KMS-11 (cell line): Measurements from ENCODE around the gene ACTN4.

ENCODE experiments used
- H2AFZ ChIP-seq: fragments of 200-600 bp; sonication (generic); 2 replicates; pipeline ENCODE4 v1.6.1; 2016; ENCODE audit warnings: antibody characterized with exemption, mixed run types, low read depth
- H3K27ac ChIP-seq: fragments of 200-600 bp; sonication (generic); 2 replicates; pipeline ENCODE4 v1.6.1; 2016; ENCODE audit warnings: mild to moderate bottlenecking, mixed run types
- H3K27me3 ChIP-seq: fragments of 200-600 bp; sonication (generic); 2 replicates; pipeline ENCODE4 v1.6.1; 2017; ENCODE audit warnings: mild to moderate bottlenecking, low read depth, mixed run types, moderate library complexity; ENCODE audit not compliant: insufficient read depth
- H3K36me3 ChIP-seq: fragments of 200-600 bp; sonication (generic); 2 replicates; pipeline ENCODE4 v1.6.1; 2017; ENCODE audit warnings: mild to moderate bottlenecking, mixed run types; ENCODE audit not compliant: insufficient read depth
- H3K4me1 ChIP-seq: fragments of 200-600 bp; sonication (generic); 2 replicates; pipeline ENCODE4 v1.6.1; 2016; ENCODE audit warnings: mild to moderate bottlenecking, low read depth, mixed run types; ENCODE audit not compliant: poor library complexity, severe bottlenecking
- H3K4me2 ChIP-seq: fragments of 200-600 bp; sonication (generic); 2 replicates; pipeline ENCODE4 v1.7.0; 2016; ENCODE audit warnings: mild to moderate bottlenecking, mixed run types
- H3K4me3 ChIP-seq: fragments of 200-600 bp; sonication (generic); IDR thresholded peaks from 2 replicates; pipeline ENCODE4 v1.6.1; 2017; ENCODE audit warnings: low read depth, low read length, mixed read lengths; ENCODE audit not compliant: insufficient read depth
- H3K79me2 ChIP-seq: fragments of 200-600 bp; sonication (generic); 2 replicates; pipeline ENCODE4 v1.6.1; 2016; ENCODE audit warnings: low read depth, mixed run types; ENCODE audit not compliant: insufficient read depth
- H3K9ac ChIP-seq: fragments of 200-600 bp; sonication (generic); 2 replicates; pipeline ENCODE4 v1.6.1; 2016; ENCODE audit warnings: mild to moderate bottlenecking, mixed run types
- H4K20me1 ChIP-seq: fragments of 200-600 bp; sonication (generic); 2 replicates; pipeline ENCODE4 v1.6.1; 2016; ENCODE audit warnings: mild to moderate bottlenecking, mixed run types; ENCODE audit not compliant: insufficient read depth
- TF ChIP-seq, protein P1 (sequence below): fragments of 200-600 bp; sonication (generic); conservative IDR thresholded peaks from 2 replicates; pipeline ENCODE4 v1.6.1; 2017; ENCODE audit warnings: low read depth, mild to moderate bottlenecking, antibody characterized with exemption, low read length, moderate library complexity, mixed read lengths

The ACTN4 gene

DNA sequence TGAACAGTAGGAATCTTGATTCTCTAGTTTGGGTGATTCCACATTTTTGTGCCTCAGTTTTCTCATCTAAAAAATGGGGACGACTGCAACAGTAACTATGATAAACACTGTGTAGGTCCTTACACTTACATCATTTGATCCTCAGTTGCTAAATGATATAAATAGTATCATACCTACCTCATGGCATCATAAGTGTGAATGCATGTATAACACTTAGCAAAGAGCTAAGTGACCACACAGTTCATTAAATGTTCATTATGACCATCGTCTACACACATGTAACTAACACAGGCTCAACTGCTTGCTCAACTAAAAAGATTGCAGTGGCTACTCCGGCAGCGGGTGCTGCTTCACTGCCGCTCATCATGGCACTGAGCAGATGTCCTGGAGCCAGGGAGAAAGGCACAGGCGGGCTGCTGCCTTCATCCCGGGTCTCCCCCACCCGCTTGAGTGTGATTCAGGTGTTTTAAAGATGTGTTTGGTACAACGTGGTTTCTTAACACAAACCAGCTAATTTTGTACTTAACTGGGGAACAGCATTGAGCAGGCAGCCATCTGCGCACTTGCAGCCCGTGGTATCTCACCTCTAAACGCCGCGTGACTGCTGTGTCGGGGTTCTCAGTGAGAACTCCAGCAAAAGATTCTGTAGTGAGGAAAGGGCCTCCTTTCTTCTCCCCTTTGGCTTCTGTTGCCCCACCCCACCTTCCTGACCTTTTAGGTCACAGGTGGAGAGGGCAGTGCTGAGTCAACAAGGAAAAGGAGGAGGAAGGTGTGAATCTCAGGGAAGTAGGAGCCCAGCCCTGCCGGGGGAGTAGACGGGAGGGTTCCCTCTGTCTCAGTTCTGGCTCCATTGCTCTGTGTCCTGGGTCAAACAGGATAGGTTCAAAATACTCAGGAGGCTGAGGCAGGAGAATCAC, 11.7 kb upstream of the ACTN4 start:
- H2AFZ ChIP-seq = no peak overlapping the region
- no peaks in the 10 kb centered on the region for H3K79me2 ChIP-seq
- H3K27ac ChIP-seq = no peak overlapping the region
- no peak overlapping the region for H3K4me2 ChIP-seq
- no peak overlapping the region for H3K9ac ChIP-seq
- no peaks in the 10 kb centered on the region for H4K20me1 ChIP-seq
- peaks cover 15% of the 10 kb centered on the region for H3K4me1 ChIP-seq
- no peaks in the 10 kb centered on the region for H3K27me3 ChIP-seq
- TF ChIP-seq, protein P1, sequence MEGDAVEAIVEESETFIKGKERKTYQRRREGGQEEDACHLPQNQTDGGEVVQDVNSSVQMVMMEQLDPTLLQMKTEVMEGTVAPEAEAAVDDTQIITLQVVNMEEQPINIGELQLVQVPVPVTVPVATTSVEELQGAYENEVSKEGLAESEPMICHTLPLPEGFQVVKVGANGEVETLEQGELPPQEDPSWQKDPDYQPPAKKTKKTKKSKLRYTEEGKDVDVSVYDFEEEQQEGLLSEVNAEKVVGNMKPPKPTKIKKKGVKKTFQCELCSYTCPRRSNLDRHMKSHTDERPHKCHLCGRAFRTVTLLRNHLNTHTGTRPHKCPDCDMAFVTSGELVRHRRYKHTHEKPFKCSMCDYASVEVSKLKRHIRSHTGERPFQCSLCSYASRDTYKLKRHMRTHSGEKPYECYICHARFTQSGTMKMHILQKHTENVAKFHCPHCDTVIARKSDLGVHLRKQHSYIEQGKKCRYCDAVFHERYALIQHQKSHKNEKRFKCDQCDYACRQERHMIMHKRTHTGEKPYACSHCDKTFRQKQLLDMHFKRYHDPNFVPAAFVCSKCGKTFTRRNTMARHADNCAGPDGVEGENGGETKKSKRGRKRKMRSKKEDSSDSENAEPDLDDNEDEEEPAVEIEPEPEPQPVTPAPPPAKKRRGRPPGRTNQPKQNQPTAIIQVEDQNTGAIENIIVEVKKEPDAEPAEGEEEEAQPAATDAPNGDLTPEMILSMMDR = no peak
- H3K4me3 ChIP-seq = no peak overlapping the region
- H3K36me3 ChIP-seq = no peaks in the 10 kb centered on the region

DNA sequence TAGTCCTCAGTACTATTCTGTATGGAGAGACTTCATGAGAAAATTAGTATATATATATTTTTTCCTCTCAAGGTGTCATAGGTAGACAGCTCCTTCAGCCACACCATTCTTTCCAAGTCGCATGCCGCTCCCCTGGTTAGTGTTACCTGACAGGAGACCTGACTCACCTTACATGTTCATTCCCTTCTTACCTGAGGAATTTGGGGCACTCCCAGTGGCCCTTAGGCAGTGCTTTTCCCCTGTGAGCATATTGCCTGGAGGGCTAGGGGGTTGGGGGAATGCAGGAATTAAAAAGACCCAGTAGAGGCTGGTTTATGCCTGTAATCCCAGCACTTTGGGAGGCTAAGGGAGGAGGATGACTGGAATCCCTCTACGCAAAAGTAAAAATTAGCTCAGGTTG, 9.0 kb upstream of the ACTN4 start:
- H2AFZ ChIP-seq = no peak overlapping the region
- H3K4me2 ChIP-seq = no peak overlapping the region
- H3K27me3 ChIP-seq = no peaks in the 10 kb centered on the region
- TF ChIP-seq, protein P1 = no peak
- H3K36me3 ChIP-seq = no peaks in the 10 kb centered on the region
- H3K4me1 ChIP-seq = peaks cover 15% of the 10 kb centered on the region
- no peak overlapping the region for H3K4me3 ChIP-seq
- no peaks in the 10 kb centered on the region for H4K20me1 ChIP-seq
- H3K27ac ChIP-seq = no peak overlapping the region
- no peaks in the 10 kb centered on the region for H3K79me2 ChIP-seq
- no peak overlapping the region for H3K9ac ChIP-seq

DNA sequence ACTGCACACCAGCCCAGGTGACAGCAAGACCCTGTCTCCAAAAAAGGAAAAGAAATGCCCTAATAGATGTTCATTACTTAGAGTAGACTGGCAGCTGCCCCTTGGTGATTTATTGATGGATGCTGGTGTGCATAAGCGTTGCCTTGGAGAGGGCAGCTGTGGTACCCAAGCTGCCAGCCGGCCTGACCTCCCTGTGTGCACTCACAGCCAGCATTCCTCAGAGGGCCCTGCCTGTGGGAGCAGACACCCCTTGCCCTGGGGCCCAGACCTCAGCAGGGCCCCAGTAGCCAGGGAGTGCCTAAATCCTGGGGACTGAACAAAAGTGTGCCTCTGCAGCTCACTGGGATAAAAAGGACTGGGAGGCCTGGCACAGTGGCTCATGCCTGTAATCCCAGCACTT, 7.8 kb upstream of the ACTN4 start:
- no peak overlapping the region for H2AFZ ChIP-seq
- no peaks in the 10 kb centered on the region for H4K20me1 ChIP-seq
- TF ChIP-seq, protein P1 = no peak
- peaks cover 15% of the 10 kb centered on the region for H3K4me1 ChIP-seq
- no peaks in the 10 kb centered on the region for H3K79me2 ChIP-seq
- no peak overlapping the region for H3K4me2 ChIP-seq
- H3K27me3 ChIP-seq = no peaks in the 10 kb centered on the region
- no peak overlapping the region for H3K27ac ChIP-seq
- H3K4me3 ChIP-seq = no peak overlapping the region
- H3K9ac ChIP-seq = no peak overlapping the region
- H3K36me3 ChIP-seq = no peaks in the 10 kb centered on the region

DNA sequence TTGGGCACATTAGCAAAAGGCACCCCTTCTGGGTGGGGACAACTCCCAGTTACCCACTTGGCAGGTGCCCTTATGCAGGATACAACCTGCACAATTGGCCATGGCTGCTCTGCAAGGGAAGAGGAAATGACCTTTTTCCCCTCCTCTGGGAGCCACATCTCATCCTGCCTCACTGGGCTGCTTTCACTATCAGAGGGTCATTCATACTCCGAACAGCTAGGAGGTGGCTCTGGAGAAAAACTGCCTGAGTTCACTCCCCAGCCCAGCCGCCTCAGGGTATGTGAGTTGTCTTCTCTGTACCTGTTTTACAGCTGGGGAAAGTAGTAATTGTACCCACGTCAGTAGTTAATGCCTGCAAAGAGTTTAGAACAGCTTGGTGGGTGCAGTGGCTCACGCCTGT, 7.1 kb upstream of the ACTN4 start:
- peaks cover 15% of the 10 kb centered on the region for H3K4me1 ChIP-seq
- H3K27ac ChIP-seq = no peak overlapping the region

More for the DNA sequence above, 7.1 kb upstream of the ACTN4 start:
- TF ChIP-seq, protein P1 = no peak
- H3K4me2 ChIP-seq = no peak overlapping the region
- no peak overlapping the region for H2AFZ ChIP-seq
- H3K9ac ChIP-seq = no peak overlapping the region
- H3K27me3 ChIP-seq = no peaks in the 10 kb centered on the region
- no peak overlapping the region for H3K4me3 ChIP-seq
- H4K20me1 ChIP-seq = no peaks in the 10 kb centered on the region
- H3K36me3 ChIP-seq = no peaks in the 10 kb centered on the region
- H3K79me2 ChIP-seq = no peaks in the 10 kb centered on the region
